GM21423 (cell line): ENCODE data around the gene LYSMD1.

Experiments used
- ATAC-seq: cut with Tn5 transposase; IDR thresholded peaks from one replicate; pipeline ENCODE4 v1.9.1; 2021; ENCODE audit warnings: mild to moderate bottlenecking, moderate library complexity; ENCODE audit not compliant: unreplicated experiment

Gene LYSMD1

GRCh38 chr1:151176514-151177045 lies 10.9 kb upstream of the LYSMD1 start:
- ATAC-seq, result no peak

- no peak for ATAC-seq
These were observed 10.2 kb upstream of the LYSMD1 start, which contains the start of gene TMOD4 for GRCh38 chr1:151175863-151176262. TMOD4 (minus strand) TSS chr1:151175981; CDS start chr1:151174875, 1,106 bp downstream.

- ATAC-seq, result no peak
These were observed 9.5 kb upstream of the LYSMD1 start for GRCh38 chr1:151175041-151175741.

- no peak for ATAC-seq
These were observed 5.5 kb upstream of the LYSMD1 start for GRCh38 chr1:151171190-151171589.

GRCh38 chr1:151167116-151167515 lies 1.4 kb upstream of the LYSMD1 start:
- ATAC-seq, result no peak

- ATAC-seq, result peak; percentile 13
These were observed 829 bp upstream of the LYSMD1 start for GRCh38 chr1:151166505-151166956.

- ATAC-seq, result peak; percentile 15
These were observed 393 bp downstream of the LYSMD1 start for GRCh38 chr1:151165281-151165737.

- ATAC-seq, result no peak
These were observed 896 bp downstream of the LYSMD1 start for GRCh38 chr1:151164732-151165280.

GRCh38 chr1:151159373-151159772 lies 6.3 kb downstream of the LYSMD1 start:
- no peak for ATAC-seq

GRCh38 chr1:151158751-151159251 lies 6.9 kb downstream of the LYSMD1 start:
- no peak for ATAC-seq

- ATAC-seq, result no peak
These were observed 7.4 kb downstream of the LYSMD1 start for GRCh38 chr1:151158326-151158725.

GRCh38 chr1:151157067-151157531 lies 8.6 kb downstream of the LYSMD1 start:
- no peak for ATAC-seq

GRCh38 chr1:151156515-151156819 lies 9.2 kb downstream of the LYSMD1 start, which contains the start of gene TNFAIP8L2:
TNFAIP8L2 (plus strand) TSS chr1:151156649; CDS start chr1:151158698, 2,049 bp downstream.
- ATAC-seq, result peak; percentile 70

GRCh38 chr1:151147665-151148064 lies 18.0 kb downstream of the LYSMD1 start:
- no peak for ATAC-seq

- ATAC-seq, result no peak
These were observed 18.6 kb downstream of the LYSMD1 start for GRCh38 chr1:151147132-151147503.

GRCh38 chr1:151146412-151147131 lies 19.1 kb downstream of the LYSMD1 start, which contains the start of gene SEMA6C:
SEMA6C (minus strand) TSS chr1:151146631; CDS start chr1:151142621, 4,010 bp downstream.
- peak; percentile 99 for ATAC-seq

- ATAC-seq, result no peak
These were observed 19.7 kb downstream of the LYSMD1 start for GRCh38 chr1:151146072-151146411.

- ATAC-seq, result no peak
These were observed 20.2 kb downstream of the LYSMD1 start for GRCh38 chr1:151145304-151146071.

GRCh38 chr1:151144474-151145303 lies 21.0 kb downstream of the LYSMD1 start:
- no peak for ATAC-seq

GRCh38 chr1:151143986-151144385 lies 21.7 kb downstream of the LYSMD1 start:
- ATAC-seq, result no peak
